ENCODE measurements around the gene CALM3.

DNA sequence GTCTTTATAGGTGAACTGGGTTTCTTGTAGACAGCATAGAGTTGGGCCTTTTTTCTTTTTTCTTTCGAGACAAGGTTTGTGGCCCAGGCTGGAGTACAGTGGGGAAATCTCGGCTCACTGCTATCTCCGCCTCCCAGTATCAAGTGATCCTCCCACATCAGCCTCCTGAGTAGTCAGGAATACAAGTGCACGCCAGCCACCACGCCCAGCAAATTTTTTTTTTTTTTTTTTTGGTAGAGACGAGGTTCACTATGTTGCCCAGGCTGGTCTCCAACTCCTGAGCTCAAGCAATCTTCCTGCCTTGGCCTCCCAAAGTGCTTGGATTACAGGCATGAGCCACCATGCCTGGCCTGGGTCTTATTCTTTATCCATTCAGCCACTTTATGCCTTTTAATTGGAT, 5.1 kb upstream of the CALM3 start:
- TF ChIP-seq CTCF (IDR thresholded peaks at IDR 0.05; ENCODE audit: low read length) (no peak), EZH2 (optimal IDR thresholded peaks at IDR 0.05; ENCODE audit: low read depth, low read length) (no peak)
